ENCODE results near the gene SNRNP70.

The SNRNP70 gene

DNA sequence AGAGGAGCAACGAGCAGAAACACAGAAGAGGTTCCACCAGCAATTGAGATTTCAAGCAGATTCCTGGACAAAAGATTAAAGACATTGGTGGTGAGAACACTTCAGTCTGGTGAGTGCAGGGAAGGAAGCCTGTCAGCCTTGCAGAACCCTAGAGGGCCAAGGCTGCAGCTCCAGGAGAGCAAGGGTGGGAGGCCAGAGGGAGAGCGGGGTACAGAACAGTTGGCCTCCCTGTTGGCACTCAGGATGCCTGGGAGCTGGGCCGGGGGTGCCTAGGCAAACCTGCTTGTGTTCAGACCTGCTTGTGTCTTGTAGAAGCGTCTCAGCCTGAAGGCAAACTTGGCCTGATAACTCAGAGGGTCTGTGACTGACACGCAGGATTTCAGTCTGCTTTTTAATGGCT lies 23.8 kb downstream of the SNRNP70 start:
- ChIA-PET POLR2A (no interaction called here), CTCF (interaction anchor here (0.6 to 4.6 kb wide), 5 partner anchors 9 to 90 kb away, joined by 3 to 62 read pairs (median 3); no protein-coding TSS in a partner anchor)
- H3K4me3 ChIP-seq (ENCODE audit: low read depth, low read length) = no peak overlapping the region
- TF ChIP-seq, protein P1, sequence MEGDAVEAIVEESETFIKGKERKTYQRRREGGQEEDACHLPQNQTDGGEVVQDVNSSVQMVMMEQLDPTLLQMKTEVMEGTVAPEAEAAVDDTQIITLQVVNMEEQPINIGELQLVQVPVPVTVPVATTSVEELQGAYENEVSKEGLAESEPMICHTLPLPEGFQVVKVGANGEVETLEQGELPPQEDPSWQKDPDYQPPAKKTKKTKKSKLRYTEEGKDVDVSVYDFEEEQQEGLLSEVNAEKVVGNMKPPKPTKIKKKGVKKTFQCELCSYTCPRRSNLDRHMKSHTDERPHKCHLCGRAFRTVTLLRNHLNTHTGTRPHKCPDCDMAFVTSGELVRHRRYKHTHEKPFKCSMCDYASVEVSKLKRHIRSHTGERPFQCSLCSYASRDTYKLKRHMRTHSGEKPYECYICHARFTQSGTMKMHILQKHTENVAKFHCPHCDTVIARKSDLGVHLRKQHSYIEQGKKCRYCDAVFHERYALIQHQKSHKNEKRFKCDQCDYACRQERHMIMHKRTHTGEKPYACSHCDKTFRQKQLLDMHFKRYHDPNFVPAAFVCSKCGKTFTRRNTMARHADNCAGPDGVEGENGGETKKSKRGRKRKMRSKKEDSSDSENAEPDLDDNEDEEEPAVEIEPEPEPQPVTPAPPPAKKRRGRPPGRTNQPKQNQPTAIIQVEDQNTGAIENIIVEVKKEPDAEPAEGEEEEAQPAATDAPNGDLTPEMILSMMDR (IDR thresholded peaks at IDR 0.05; ENCODE audit: insufficient read depth, low read length, missing control alignments) = no peak
- no peak for DNase-seq (ENCODE audit: low read depth, low spot score)

- POLR2A ChIA-PET = interaction anchor here (0.7 kb wide), 1 partner anchor 39 kb away, joined by 3 read pairs; no protein-coding TSS in a partner anchor
- no peak for DNase-seq (ENCODE audit: low read depth, low spot score)
- TF ChIP-seq, protein P1 (IDR thresholded peaks at IDR 0.05; ENCODE audit: insufficient read depth, low read length, missing control alignments) = no peak
- CTCF ChIA-PET = interaction anchor here (1.3 to 4.6 kb wide), 5 partner anchors 11 to 89 kb away, joined by 3 to 62 read pairs (median 6); no protein-coding TSS in a partner anchor
- no peak overlapping the region for H3K4me3 ChIP-seq (ENCODE audit: low read depth, low read length)
These were observed 24.4 kb downstream of the SNRNP70 start for GRCh38 chr19:49109569-49110233.

- CTCF ChIA-PET = interaction anchor here (1.1 to 4.6 kb wide), 4 partner anchors 11 to 115 kb away, joined by 3 to 62 read pairs (median 6); no protein-coding TSS in a partner anchor
- POLR2A ChIA-PET = no interaction called here
- DNase-seq (ENCODE audit: low read depth, low spot score) = peak; percentile 12
- TF ChIP-seq, protein P1 (IDR thresholded peaks at IDR 0.05; ENCODE audit: insufficient read depth, low read length, missing control alignments) = no peak
- no peak overlapping the region for H3K4me3 ChIP-seq (ENCODE audit: low read depth, low read length)
These were observed 25.3 kb downstream of the SNRNP70 start for GRCh38 chr19:49110567-49110966.

DNA sequence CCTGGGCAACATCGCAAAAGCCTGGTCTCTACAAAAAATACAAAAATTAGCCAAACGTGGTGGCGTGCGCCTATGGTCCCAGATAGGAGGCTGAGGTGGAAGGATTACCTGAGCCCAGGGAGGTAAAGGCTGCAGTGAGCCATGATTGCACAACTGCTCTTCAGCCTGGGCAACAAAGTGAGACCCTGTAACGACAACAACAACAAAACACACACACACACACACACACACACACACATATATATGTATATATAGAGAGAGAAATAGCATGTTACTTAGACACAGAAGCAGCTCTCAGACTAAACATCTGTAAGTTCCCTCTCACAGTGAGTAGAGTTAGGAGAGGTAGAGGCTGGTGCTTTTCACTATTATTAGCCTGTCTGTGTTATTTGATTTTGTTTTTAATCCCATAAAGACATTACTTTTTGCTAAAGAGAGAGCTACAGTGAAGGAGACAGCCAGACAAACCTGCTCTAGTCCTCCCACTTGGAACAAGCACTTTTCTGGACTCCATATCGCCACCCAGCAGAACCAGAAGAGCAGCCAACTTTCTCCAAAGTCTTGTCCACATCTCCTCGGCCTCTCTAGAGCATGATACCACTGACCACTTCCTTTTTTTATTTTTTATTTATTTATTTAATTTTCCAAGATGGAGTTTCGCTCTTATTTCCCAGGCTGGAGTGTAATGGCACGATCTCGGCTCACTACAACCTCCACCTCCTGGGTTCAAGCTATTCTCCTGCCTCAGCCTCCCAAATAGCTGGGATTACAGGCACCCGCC lies 26.2 kb downstream of the SNRNP70 start:
- ChIA-PET CTCF (interaction anchor here (1.1 to 4.6 kb wide), 6 partner anchors 12 to 114 kb away, joined by 3 to 62 read pairs (median 5); no protein-coding TSS in a partner anchor), POLR2A (no interaction called here)
- TF ChIP-seq, protein P1 (IDR thresholded peaks at IDR 0.05; ENCODE audit: insufficient read depth, low read length, missing control alignments) = no peak
- no peak for DNase-seq (ENCODE audit: low read depth, low spot score)
- H3K4me3 ChIP-seq (ENCODE audit: low read depth, low read length) = no peak overlapping the region

- peak within 1 kb of the TSS; percentile 81 for H3K4me3 ChIP-seq (ENCODE audit: low read depth, low read length)
- TF ChIP-seq, protein P1 (IDR thresholded peaks at IDR 0.05; ENCODE audit: insufficient read depth, low read length, missing control alignments) = peak; percentile 48
- POLR2A ChIA-PET = interaction anchor here (1.1 to 1.6 kb wide), 4 partner anchors 8 to 121 kb away, joined by 3 to 8 read pairs (median 4); partner anchors contain the start of genes GYS1 and RUVBL2
- CTCF ChIA-PET = interaction anchor here (0.6 to 5.3 kb wide), 23 partner anchors 8 to 121 kb away, joined by 3 to 58 read pairs (median 3); partner anchors contain the start of genes GYS1 and RUVBL2
- DNase-seq (ENCODE audit: low read depth, low spot score) = no peak
These were observed 28.7 kb downstream of the SNRNP70 start, which contains the start of gene LIN7B for GRCh38 chr19:49113762-49114629. LIN7B (plus strand) TSS chr19:49114370; CDS start chr19:49114405, 35 bp downstream.
